Measurements from ENCODE around the gene AP3S2. TPM values are rescaled to one million over a fixed set of nuclear protein-coding genes. Genes with fewer than 3 reads are reported as not detected.

Gene AP3S2
- polyA plus RNA-seq, 3 donors = 30.8 to 41.2 (median 32.4) TPM

- H2AFZ ChIP-seq (ENCODE audit: insufficient read depth, low read depth, low read length, poor library complexity, severe bottlenecking) = no peak overlapping the region
- H3K9me3 ChIP-seq (replicated peaks in 1 of 2; ENCODE audit: control insufficient read depth in 1 of 2, insufficient read depth in 1 of 2, low read length in 2 of 2) = no peaks in the 10 kb centered on the region
- H3K4me1 Mint-ChIP-seq = peaks cover 55% of the 10 kb centered on the region
- no peak for TF ChIP-seq CTCF (IDR thresholded peaks at IDR 0.05)
- H3K4me2 ChIP-seq (replicated peaks; ENCODE audit: extremely low read depth, low read length, poor library complexity, severe bottlenecking) = no peak overlapping the region
- peak overlapping the region in 1 of 2 donors; percentile 96 for H3K27ac ChIP-seq (ENCODE audit: low read depth in 1 of 2, low read length in 2 of 2)
- DNase-seq = no peak
- intact Hi-C loops (cut with micrococcal nuclease) = loop anchor here in 1 of 2 donors (5.0 kb wide), 1 partner anchor 40 kb away; the partner anchor contains the start of gene ANPEP
- H3K4me1 ChIP-seq (ENCODE audit: control insufficient read depth in 1 of 2, insufficient read depth in 2 of 2, low read length in 2 of 2) = peaks cover 53 to 58% of the 10 kb centered on the region in 2 donors
- peaks cover 4% of the 10 kb centered on the region for H4K20me1 ChIP-seq (ENCODE audit: insufficient read depth, low read length)
- no peaks in the 10 kb centered on the region for H3K27me3 Mint-ChIP-seq (ENCODE audit: low read depth in 3 of 3)
- peaks cover 11 to 25% of the 10 kb centered on the region in 2 donors for H3K36me3 ChIP-seq (replicated peaks in 1 of 2; ENCODE audit: control insufficient read depth in 1 of 2, insufficient read depth in 2 of 2, low read length in 2 of 2)
- H3K4me3 ChIP-seq (replicated peaks in 1 of 3; ENCODE audit: low read depth in 2 of 3, low read length in 3 of 3) = peak overlapping the region in 1 of 3 experiments; percentile 27
- peaks cover 14% of the 10 kb centered on the region for H3K79me2 ChIP-seq (ENCODE audit: insufficient read depth, low read length)
- no peak overlapping the region for H3K4me3 Mint-ChIP-seq
- no peak overlapping the region for H3K9ac ChIP-seq (ENCODE audit: insufficient read depth, low read length, poor library complexity, severe bottlenecking)
- H3K36me3 Mint-ChIP-seq = peaks cover 34 to 54% of the 10 kb centered on the region in 2 donors
- H3K27ac Mint-ChIP-seq = peak overlapping the region; percentile 59 to 99 (median 97)
- H3K27me3 ChIP-seq (ENCODE audit: control insufficient read depth in 2 of 2, insufficient read depth in 2 of 2, low read length in 2 of 2) = no peaks in the 10 kb centered on the region
- no peaks in the 10 kb centered on the region for H3K9me3 Mint-ChIP-seq
- WGBS (ENCODE audit: insufficient coverage) = 87% methylated on average over 2 of the region's 3 CpGs
Measured at GRCh38 chr15:89852342-89852995, 41.3 kb downstream of the AP3S2 start.

GRCh38 chr15:89851673-89852341 lies 42.0 kb downstream of the AP3S2 start:
- Histone ChIP-seq H2AFZ (ENCODE audit: insufficient read depth, low read depth, low read length, poor library complexity, severe bottlenecking) (no peak overlapping the region), H4K20me1 (ENCODE audit: insufficient read depth, low read length) (peaks cover 4% of the 10 kb centered on the region), H3K79me2 (ENCODE audit: insufficient read depth, low read length) (peaks cover 17% of the 10 kb centered on the region), H3K4me2 (replicated peaks; ENCODE audit: extremely low read depth, low read length, poor library complexity, severe bottlenecking) (peak overlapping the region; percentile 42), H3K27ac (ENCODE audit: low read depth in 1 of 2, low read length in 2 of 2) (peak overlapping the region; percentile 62 to 96), H3K36me3 (replicated peaks in 1 of 2; ENCODE audit: control insufficient read depth in 1 of 2, insufficient read depth in 2 of 2, low read length in 2 of 2) (peaks cover 6 to 19% of the 10 kb centered on the region in 2 donors), H3K4me1 (ENCODE audit: control insufficient read depth in 1 of 2, insufficient read depth in 2 of 2, low read length in 2 of 2) (peaks cover 60 to 65% of the 10 kb centered on the region in 2 donors), H3K27me3 (ENCODE audit: control insufficient read depth in 2 of 2, insufficient read depth in 2 of 2, low read length in 2 of 2) (no peaks in the 10 kb centered on the region), H3K9ac (ENCODE audit: insufficient read depth, low read length, poor library complexity, severe bottlenecking) (peak overlapping the region; percentile 43), H3K4me3 (replicated peaks in 1 of 3; ENCODE audit: low read depth in 2 of 3, low read length in 3 of 3) (peak overlapping the region in 1 of 3 experiments; percentile 30), H3K9me3 (replicated peaks in 1 of 2; ENCODE audit: control insufficient read depth in 1 of 2, insufficient read depth in 1 of 2, low read length in 2 of 2) (no peaks in the 10 kb centered on the region)
- peaks cover 32 to 57% of the 10 kb centered on the region in 2 donors for H3K36me3 Mint-ChIP-seq
- peak overlapping the region; percentile 1 to 27 for H3K4me3 Mint-ChIP-seq
- no peak for TF ChIP-seq CTCF (IDR thresholded peaks at IDR 0.05)
- WGBS (ENCODE audit: insufficient coverage) = 0% methylated on average over 1 of the region's 5 CpGs
- peaks cover 57% of the 10 kb centered on the region for H3K4me1 Mint-ChIP-seq
- H3K9me3 Mint-ChIP-seq = no peaks in the 10 kb centered on the region
- H3K27ac Mint-ChIP-seq = peak overlapping the region; percentile 88 to 99 (median 97)
- DNase-seq = peak; percentile 51 to 78 (median 64)
- intact Hi-C loops (cut with micrococcal nuclease) = loop anchor here in 1 of 2 donors (5.0 kb wide), 1 partner anchor 40 kb away; the partner anchor contains the start of gene ANPEP
- no peaks in the 10 kb centered on the region for H3K27me3 Mint-ChIP-seq (ENCODE audit: low read depth in 3 of 3)
